HUES48 (cell line): ENCODE results near the gene TCF7L2.

Experiments used
- H3K27ac ChIP-seq: one replicate; pipeline ENCODE4 v1.7.0; 2013; ENCODE audit warnings: low read depth, low read length, inconsistent platforms
- H3K27me3 ChIP-seq: 2 replicates; pipeline ENCODE4 v1.6.1; 2013; ENCODE audit warnings: mild to moderate bottlenecking, low read length; ENCODE audit not compliant: control insufficient read depth, insufficient read depth
- H3K36me3 ChIP-seq: 2 replicates; pipeline ENCODE4 v1.6.1; 2013; ENCODE audit warnings: low read length; ENCODE audit not compliant: control insufficient read depth, insufficient read depth
- H3K4me1 ChIP-seq: 2 replicates; pipeline ENCODE4 v1.6.1; 2013; ENCODE audit warnings: mild to moderate bottlenecking, low read length; ENCODE audit not compliant: control insufficient read depth, insufficient read depth
- H3K4me3 ChIP-seq: 2 replicates; pipeline ENCODE4 v1.5.1; 2013; ENCODE audit warnings: mild to moderate bottlenecking, low read depth, low read length
- H3K9ac ChIP-seq: 2 replicates; pipeline ENCODE4 v1.6.1; 2013; ENCODE audit warnings: mild to moderate bottlenecking, low read depth, low read length, moderate library complexity
- H3K9me3 ChIP-seq: 2 replicates; pipeline ENCODE4 v1.6.1; 2013; ENCODE audit warnings: low read length; ENCODE audit not compliant: control insufficient read depth, insufficient read depth

The TCF7L2 gene

GRCh38 chr10:113084031-113084430 is 134.0 kb downstream of the TCF7L2 start:
- no peak overlapping the region for H3K9ac ChIP-seq
- H3K27me3 ChIP-seq: no peaks in the 10 kb centered on the region
- H3K36me3 ChIP-seq: peaks cover 22% of the 10 kb centered on the region
- H3K27ac ChIP-seq: peak overlapping the region; percentile 1
- H3K4me3 ChIP-seq: no peak overlapping the region
- peaks cover 39% of the 10 kb centered on the region for H3K4me1 ChIP-seq
- H3K9me3 ChIP-seq: no peaks in the 10 kb centered on the region

- H3K4me3 ChIP-seq: no peak overlapping the region
- no peak overlapping the region for H3K9ac ChIP-seq
- no peaks in the 10 kb centered on the region for H3K27me3 ChIP-seq
- H3K27ac ChIP-seq: peak overlapping the region; percentile 98
- H3K4me1 ChIP-seq: peaks cover 32% of the 10 kb centered on the region
- no peaks in the 10 kb centered on the region for H3K9me3 ChIP-seq
- H3K36me3 ChIP-seq: peaks cover 36% of the 10 kb centered on the region
Observed at GRCh38 chr10:113085776-113086175, 135.7 kb downstream of the TCF7L2 start.

DNA sequence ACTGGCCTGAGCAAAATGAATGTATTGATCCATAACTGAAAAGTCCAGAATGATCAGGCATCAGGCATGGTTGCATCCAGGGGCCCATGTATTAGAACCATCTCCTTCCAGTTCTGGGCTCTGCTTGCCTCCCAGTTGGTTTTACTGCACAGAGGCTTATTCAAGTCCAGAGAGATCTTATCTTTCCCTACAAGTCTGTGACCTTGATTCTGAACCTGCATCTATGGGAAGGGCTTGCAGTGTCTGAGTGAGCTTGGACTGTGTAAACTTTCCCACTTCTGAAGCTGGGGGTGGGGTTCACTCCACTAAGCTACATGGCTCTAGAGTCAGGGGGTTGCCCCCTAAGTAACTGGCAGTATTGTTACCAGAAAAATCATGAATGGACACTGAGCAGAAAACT is 136.2 kb downstream of the TCF7L2 start:
- H3K36me3 ChIP-seq: peaks cover 40% of the 10 kb centered on the region
- H3K27ac ChIP-seq: peak overlapping the region; percentile 98

DNA sequence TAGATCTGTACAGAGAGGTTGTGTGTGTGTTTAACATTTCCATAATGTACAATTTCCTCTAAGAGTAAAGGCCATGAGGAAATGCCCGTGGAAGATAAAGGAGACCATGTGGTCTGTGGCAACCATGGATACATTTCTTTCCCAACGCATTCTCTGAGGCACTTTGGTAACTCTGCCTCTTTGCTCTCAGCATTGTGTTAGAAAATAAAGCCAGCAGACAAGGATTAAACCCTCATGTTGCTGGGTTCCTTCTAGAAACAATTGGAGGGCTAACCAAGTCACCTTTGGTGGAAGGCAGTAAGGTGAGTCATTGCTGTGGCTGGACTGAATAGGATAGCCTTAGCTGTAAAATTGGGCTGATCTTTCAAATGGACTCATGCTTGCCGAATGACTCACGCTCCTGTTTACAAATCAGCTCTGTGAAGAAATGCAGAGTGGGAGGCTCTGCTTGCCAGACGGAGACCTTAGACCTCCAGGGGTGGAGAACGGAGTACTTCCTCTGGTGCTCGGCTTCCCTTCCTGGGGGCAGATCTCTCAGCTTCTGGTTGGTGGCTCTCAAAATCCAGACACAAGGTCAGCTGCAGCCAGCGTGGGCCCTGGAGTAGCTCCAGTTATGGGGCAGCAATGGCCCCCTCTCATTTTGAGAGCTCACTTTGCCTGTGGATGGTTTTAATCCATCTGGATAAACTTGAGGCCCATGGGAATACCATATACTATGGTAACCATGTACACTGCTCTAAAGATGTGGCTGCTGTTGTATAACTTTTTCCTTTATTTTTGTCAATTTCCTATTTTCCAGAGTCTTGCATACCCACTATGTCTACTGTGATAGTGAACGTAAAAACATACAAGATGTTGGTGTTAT is 137.3 kb downstream of the TCF7L2 start:
- Histone ChIP-seq H3K9ac (peak overlapping the region; percentile 27; the same call in 1 of the 2 replicates), H3K36me3 (peaks cover 51% of the 10 kb centered on the region), H3K27me3 (no peaks in the 10 kb centered on the region), H3K9me3 (no peaks in the 10 kb centered on the region), H3K4me1 (peaks cover 27% of the 10 kb centered on the region), H3K27ac (peak overlapping the region; percentile 98), H3K4me3 (no peak overlapping the region)

More for the DNA sequence above, 136.2 kb downstream of the TCF7L2 start:
- peaks cover 27% of the 10 kb centered on the region for H3K4me1 ChIP-seq
- H3K27me3 ChIP-seq: no peaks in the 10 kb centered on the region
- H3K4me3 ChIP-seq: no peak overlapping the region
- H3K9me3 ChIP-seq: no peaks in the 10 kb centered on the region
- no peak overlapping the region for H3K9ac ChIP-seq

GRCh38 chr10:113088194-113088593 is 138.1 kb downstream of the TCF7L2 start:
- Histone ChIP-seq H3K27me3 (no peaks in the 10 kb centered on the region), H3K27ac (peak overlapping the region; percentile 98), H3K9ac (no peak overlapping the region), H3K4me3 (no peak overlapping the region), H3K4me1 (peaks cover 34% of the 10 kb centered on the region), H3K36me3 (peaks cover 51% of the 10 kb centered on the region), H3K9me3 (no peaks in the 10 kb centered on the region)

DNA sequence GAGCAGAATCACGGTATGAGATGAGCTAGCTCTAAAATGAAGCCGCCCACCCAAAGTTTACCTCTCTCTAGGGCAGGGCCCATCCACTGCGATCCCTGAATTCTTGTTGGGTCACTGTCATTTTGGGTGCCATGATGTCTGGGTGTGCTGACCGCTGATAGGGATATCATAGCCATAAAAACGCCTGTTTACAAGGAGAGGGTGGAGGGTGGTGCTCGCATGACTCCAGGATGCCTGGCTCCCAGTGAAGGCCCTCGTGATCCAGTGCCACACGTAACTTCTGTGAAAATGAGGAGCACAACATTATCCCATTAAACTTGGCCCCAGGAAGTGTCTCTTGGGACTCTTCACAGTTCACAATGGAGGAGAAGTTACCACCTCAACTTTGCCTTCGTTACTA is 139.5 kb downstream of the TCF7L2 start:
- Histone ChIP-seq H3K27me3 (no peaks in the 10 kb centered on the region), H3K4me1 (peaks cover 39% of the 10 kb centered on the region), H3K4me3 (no peak overlapping the region), H3K9ac (no peak overlapping the region), H3K36me3 (peaks cover 60% of the 10 kb centered on the region), H3K27ac (no peak overlapping the region), H3K9me3 (no peaks in the 10 kb centered on the region)

DNA sequence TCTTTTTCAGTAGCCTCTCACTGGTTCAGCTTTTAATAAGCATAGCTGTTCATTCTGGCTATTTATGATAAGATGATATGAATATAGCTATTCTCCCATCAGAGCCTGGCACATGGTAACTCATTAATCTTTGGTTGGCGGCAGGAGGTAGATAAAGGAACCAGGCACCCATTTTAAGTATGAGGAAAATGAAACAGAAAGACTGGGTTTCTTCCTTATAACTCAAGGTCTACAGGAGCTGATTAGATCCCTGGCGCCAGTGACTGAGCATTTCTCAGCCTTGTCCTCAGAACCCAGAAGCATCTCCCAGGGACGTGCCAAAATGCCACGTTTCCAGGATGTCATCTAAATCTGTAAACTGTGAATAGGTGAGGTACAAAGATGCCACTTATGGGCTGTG is 141.9 kb downstream of the TCF7L2 start:
- Histone ChIP-seq H3K4me1 (peaks cover 31% of the 10 kb centered on the region), H3K27ac (no peak overlapping the region), H3K36me3 (peaks cover 74% of the 10 kb centered on the region)

DNA sequence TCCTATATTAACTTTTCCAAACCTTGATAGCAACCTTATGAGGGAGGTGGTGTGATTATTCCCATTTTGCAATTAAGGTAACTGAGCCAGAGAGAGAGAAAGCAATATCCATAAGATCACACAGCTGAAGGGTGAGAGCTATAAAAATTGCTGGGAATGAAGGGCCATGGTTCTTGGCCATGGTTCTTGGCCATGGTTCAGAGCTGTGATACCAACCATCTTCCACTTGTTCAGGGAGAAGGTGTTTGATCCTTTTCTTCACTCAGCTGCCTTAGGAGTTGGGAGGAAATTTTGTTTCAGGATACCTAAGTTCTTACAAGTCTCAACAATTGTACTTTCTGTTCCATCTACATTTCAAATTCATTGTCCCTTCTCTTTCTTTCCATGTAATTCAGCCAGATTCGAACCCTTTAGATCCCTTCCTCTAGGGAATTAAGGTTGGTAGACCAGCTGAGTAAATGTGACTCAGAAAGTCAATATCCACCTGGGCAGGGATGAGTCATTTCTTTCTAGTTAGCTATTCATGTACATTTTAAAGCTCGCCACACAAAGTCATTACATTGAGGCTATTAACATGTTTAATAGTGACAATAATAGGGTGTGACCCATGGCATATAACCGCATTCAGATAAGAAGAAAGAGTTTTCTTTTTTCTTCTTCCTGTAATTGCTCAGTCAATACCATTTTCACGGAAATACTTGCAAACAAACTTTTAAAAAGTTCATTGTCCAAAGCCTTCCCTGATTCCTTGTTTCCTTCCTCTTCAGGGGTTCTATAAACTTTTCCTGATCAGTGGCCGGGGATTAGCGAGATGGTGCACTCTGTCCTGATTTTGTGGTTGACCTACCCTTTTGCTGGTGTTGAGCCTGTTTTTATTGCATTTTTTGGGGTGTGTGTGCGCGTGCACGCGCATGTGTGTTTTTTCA is 143.4 kb downstream of the TCF7L2 start:
- peaks cover 70% of the 10 kb centered on the region for H3K36me3 ChIP-seq
- H3K9me3 ChIP-seq: no peaks in the 10 kb centered on the region
- no peaks in the 10 kb centered on the region for H3K27me3 ChIP-seq
- H3K4me1 ChIP-seq: peaks cover 16% of the 10 kb centered on the region
- H3K27ac ChIP-seq: peak overlapping the region; percentile 48
- no peak overlapping the region for H3K4me3 ChIP-seq
- H3K9ac ChIP-seq: no peak overlapping the region

More for the DNA sequence above, 141.9 kb downstream of the TCF7L2 start:
- no peak overlapping the region for H3K9ac ChIP-seq
- H3K9me3 ChIP-seq: no peaks in the 10 kb centered on the region
- no peak overlapping the region for H3K4me3 ChIP-seq
- no peaks in the 10 kb centered on the region for H3K27me3 ChIP-seq

GRCh38 chr10:113094114-113094486 is 144.1 kb downstream of the TCF7L2 start:
- no peak overlapping the region for H3K9ac ChIP-seq
- peak overlapping the region; percentile 43 for H3K27ac ChIP-seq
- H3K36me3 ChIP-seq: peaks cover 73% of the 10 kb centered on the region
- no peaks in the 10 kb centered on the region for H3K27me3 ChIP-seq
- no peaks in the 10 kb centered on the region for H3K9me3 ChIP-seq
- peaks cover 16% of the 10 kb centered on the region for H3K4me1 ChIP-seq
- no peak overlapping the region for H3K4me3 ChIP-seq

- H3K27me3 ChIP-seq: no peaks in the 10 kb centered on the region
Observed at GRCh38 chr10:113095419-113096127, 145.5 kb downstream of the TCF7L2 start.

More at GRCh38 chr10:113095419-113096127, 145.5 kb downstream of the TCF7L2 start:
- no peak overlapping the region for H3K27ac ChIP-seq
- H3K4me1 ChIP-seq: peaks cover 12% of the 10 kb centered on the region
- H3K9me3 ChIP-seq: no peaks in the 10 kb centered on the region
- H3K36me3 ChIP-seq: peaks cover 71% of the 10 kb centered on the region
- no peak overlapping the region for H3K4me3 ChIP-seq
- H3K9ac ChIP-seq: no peak overlapping the region
